Right renal pelvis (tissue), 4 donors: ENCODE data around the gene SH3RF2. TPM values are rescaled to one million over a fixed set of nuclear protein-coding genes. Genes with fewer than 3 reads are reported as not detected.
"Not testable (repeated sequence)": the region's sequence is repeated elsewhere in the genome, so short reads cannot be mapped to it uniquely, and the experiment has no call there.

ENCODE experiments used
- DNase-seq, 4 donors: peaks; one replicate each; pipeline ENCODE4 v3.0.0-alpha.2; 2013; ENCODE audit warnings: low read depth in 4 of 4, low spot score in 3 of 4, missing footprints in 1 of 4
- polyA plus RNA-seq, 4 donors: library from polyadenylated mRNA; unstranded; fragments of 120-200 nt; gene quantifications; one replicate each; pipeline ENCODE4 v1.2.1, GENCODE V29; 2013; ENCODE audit not compliant: insufficient read length in 4 of 4

The SH3RF2 gene
- polyA plus RNA-seq, 4 donors = 4.7 to 6.0 (median 5.0) TPM

DNA sequence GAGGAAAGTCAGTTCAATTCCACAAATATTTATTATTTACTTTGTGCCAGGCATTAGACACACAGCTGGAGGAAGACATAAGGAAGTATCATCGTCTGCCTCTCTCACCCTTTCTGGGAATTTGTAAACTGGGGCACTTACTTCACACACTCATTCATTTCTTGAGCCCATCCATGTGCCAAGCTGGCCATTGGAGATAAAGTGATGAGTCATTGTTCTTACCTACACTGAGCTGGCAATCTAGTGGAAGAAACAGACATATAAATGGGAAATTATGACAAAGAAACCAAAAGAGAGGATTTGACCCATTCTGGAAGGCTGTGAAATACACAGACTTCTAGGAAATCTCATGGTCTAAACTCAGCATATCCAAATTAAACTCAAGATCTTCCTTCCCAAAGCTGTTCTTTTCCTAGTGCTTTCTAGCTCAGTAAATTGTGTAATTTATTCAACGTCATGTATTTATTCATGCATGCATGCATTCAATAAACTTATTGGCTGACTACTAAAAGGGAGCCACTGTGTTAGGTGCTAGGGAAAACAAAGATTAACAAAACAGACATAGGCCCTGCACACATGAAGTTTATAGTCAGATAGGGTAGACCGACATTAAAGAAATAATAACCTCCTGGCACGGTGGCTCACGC lies 65.3 kb downstream of the SH3RF2 start:
- DNase-seq = no peak

DNA sequence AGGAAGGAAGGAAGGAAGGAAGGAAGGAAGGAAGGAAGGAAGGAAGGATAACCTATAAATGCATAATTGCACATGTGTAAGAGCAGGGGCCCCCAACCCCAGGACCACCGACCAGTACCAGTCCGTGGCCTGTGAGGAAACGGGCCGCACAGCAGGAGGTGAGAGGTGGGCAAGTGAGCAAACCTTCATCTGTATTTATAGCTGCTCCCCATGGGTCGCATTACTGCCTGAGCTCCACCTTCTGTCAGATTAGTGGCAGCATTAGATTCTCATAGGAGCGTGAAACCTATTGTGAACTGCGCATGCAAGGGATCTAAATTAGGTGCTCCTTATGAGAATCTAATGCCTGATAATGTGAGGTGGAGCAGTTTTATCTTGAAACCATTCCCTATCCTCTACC lies 66.1 kb downstream of the SH3RF2 start:
- DNase-seq = no peak

DNA sequence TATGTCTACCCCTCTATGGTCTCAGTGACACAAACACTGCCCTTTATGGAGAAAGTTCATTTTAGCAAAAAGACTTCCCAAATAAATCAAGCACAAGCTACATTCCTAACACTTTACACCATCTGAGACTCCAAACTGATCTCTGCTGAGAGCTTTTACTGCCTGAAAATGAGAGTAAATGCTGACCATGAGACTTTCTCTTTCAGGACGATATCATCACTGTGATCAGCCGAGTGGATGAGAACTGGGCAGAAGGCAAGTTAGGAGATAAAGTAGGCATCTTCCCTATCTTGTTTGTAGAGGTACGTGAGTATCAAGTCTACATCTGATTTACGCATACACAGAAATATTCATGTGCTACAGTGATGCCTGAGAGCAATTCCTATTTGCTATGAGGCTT lies 67.5 kb downstream of the SH3RF2 start:
- no peak for DNase-seq

DNA sequence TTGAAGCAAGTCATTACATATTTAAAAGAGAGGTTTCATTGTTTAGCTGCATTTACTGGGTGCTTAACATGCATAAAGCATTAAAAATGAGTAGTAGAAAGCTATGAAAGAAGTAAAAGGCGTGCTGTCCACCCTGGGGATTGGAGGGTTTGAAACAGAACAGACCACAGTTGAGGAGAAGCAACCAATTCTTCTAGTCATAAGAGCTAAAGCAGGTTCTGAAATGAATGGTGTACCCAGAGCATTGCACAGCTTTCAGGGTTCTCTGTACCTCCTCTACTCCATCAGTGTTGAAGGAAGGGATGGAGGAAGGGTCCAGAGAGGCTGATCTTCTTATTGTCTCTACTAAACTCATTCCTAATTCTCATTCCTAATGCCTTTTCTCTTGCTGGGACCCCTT lies 68.9 kb downstream of the SH3RF2 start:
- no peak for DNase-seq

DNA sequence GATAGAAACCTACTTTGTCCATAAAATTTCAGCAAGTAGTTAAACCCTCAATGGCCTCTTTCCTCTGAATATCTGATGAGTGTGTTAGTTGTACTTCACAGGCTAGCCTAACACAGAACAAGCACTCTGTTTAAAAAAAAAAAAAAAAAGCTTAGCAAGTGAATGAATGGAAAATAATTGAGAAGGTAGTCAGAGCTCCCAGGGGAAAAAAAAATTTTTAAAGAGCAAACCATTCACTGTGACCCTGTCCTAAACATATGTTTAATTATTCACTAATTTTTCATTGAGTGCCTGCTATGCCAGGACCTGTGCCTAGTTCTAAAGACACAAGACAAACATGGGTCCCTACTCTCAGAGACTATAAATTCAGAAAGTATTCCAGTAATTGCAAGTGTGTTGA lies 69.3 kb downstream of the SH3RF2 start:
- no peak for DNase-seq

DNA sequence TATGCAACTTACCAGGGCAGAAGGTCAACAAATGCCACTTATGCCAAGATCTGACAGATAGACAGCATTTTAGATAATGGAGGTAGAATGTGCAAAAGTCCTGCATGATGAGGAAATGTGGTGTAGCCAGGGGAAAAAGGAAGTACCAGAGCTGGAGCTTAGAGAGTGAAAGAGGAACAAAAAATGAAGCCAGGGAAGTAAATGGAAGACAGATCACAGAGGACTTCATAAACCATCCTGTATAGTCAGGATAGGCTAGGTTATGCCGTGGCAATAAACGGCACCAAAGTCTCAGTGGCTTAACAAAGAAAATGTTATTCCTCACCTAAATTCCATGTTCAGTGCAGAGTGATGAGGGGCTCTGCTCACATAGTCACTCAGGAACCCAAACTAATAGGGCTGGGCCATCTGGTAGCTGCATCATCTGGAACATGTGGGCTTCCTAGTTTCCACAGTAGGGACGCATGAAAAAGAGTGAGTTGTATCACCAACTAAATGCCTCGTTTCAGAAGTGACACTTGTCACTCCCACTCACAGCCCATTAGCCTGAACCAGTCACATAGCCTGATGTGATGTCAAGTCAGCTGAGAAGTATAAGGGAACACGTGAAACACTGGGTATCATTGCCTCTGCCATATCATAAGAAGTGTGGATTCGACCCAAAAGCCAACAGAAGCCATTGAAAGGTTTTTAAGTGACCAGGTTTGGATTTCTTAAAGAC lies 70.3 kb downstream of the SH3RF2 start:
- DNase-seq = no peak

DNA sequence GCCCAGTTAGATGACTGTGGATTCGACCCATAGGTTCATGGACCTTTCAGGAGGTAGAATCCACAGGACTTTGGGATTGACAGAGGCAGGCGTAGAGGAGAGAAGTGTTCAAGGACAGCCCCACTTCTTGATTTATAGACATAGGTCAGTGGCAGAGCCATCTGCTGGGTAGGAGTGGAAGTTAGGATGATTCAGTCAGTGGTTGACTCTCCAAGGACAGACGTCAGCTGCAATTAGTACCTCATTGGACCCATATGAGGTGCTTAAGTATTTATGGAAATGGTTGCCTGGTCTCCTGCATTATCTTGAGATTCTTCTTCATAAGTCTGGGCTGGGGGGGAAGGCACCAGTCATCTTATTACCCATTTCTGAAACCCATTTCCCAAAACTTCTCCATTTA lies 70.9 kb downstream of the SH3RF2 start:
- DNase-seq = no peak

DNA sequence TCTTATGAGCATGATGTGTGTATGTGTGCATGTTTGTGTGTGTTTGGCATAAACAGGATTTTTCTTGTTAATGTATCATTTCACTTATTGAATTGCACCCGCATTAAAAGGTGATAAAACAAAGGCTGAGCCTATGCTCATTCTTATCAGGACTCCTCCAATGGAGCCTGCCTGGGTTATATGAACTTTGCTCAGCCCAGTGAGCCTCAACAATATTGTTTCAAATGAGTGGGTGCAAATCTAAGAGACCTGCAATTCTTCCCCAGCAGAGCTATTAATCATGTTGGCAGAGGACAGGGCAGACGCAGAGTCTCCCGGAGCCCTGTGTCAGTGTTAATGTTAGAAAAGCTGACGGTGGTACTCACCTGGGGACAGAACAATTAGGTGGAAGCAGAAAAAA lies 71.6 kb downstream of the SH3RF2 start:
- no peak for DNase-seq

DNA sequence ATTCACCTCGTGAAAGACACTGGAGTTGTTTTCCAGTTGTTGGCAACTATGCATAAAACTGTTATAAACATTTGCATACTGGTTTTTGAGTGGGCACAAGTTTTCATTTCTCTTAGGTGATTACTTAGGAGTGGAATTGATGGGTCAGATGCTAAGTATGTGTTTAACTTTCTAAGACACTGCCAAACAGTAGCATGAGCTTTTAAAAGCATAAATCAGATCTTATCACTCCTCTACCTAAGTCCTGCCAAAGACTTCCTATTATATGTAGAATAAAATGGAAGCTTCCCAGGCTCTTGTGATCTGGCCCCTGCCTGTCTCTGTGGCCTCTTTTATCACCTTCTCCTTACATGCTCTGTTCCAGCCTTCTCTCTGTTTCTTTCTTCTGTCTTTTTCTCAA lies 72.6 kb downstream of the SH3RF2 start:
- no peak for DNase-seq

DNA sequence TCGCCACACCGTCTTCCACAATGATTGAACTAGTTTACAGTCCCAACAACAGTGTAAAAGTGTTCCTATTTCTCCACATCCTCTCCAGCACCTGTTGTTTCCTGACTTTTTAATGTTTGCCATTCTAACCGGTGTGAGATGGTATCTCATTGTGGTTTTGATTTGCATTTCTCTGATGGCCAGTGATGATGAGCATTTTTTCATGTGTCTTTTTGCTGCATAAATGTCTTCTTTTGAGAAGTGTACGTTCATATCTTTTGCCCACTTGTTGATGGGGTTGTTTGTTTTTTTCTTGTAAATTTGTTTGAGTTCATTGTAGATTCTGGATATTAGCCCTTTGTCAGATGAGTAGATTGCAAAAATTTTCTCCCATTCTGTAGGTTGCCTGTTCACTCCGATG lies 74.1 kb downstream of the SH3RF2 start:
- DNase-seq = not testable (repeated sequence)

DNA sequence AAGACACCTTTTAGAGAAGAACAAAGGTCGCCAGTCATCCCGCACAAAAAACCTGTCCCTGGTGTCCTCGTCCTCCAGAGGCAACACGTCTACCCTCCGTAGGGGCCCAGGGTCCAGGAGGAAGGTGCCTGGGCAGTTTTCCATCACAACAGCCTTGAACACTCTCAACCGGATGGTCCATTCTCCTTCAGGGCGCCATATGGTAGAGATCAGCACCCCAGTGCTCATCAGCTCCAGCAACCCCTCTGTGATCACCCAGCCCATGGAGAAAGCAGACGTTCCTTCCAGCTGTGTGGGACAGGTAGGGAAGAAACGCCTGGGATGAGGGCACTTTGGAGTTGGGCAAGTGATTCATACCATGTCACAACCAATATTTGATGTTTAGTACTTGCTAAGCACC lies 77.4 kb downstream of the SH3RF2 start:
- no peak for DNase-seq

DNA sequence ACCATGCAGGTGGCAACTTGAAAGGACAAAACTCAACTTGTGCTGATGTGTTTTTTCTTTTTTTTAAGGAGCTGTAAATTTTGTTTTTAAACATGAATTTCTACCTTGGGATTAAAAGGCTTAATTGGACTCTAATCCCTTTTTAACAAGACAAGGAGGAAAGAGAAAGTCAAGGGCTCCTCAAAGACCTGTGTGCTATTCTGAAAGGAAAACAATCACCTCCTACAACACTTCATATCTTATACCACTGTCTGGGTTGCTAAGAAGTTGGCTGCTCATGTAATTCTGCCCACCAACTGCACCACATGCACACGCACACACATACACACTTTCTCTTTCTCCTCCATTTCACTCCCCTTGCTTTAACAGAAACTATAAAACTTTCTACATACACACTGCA lies 78.6 kb downstream of the SH3RF2 start:
- no peak for DNase-seq

DNA sequence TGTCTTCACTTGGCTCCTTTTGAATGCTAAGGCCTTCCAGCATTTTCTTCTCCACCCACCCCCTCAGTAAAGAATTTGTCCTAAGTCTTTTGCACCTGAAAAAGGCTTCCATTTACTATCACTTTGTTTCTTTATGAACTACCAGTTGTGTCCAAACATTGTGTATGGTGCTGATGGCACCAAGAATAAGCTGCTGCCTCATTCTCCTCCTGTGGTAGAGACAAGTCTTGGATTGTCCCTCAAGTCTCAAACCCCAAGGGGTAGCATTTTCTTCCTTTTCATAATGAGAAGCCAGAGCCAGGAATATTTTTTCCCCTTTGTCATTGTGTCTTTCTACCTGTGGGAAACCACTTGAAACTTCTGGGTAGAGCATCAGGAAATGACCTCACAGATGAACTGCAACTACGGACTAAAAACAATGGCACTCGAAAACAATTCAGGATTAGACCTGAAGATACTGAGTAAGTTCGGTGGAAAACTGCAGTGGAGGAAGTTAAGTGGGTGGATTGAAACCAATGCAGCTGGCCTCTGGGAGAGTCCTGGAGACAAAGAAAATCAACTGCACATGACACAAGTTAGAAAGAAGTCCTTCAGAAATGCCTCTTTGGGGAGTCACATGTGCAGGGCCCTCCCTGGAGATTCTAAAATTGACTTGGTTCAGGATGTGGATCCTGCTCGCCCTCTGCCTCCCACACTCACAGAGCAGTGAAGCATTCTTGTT lies 80.5 kb downstream of the SH3RF2 start:
- DNase-seq = no peak

DNA sequence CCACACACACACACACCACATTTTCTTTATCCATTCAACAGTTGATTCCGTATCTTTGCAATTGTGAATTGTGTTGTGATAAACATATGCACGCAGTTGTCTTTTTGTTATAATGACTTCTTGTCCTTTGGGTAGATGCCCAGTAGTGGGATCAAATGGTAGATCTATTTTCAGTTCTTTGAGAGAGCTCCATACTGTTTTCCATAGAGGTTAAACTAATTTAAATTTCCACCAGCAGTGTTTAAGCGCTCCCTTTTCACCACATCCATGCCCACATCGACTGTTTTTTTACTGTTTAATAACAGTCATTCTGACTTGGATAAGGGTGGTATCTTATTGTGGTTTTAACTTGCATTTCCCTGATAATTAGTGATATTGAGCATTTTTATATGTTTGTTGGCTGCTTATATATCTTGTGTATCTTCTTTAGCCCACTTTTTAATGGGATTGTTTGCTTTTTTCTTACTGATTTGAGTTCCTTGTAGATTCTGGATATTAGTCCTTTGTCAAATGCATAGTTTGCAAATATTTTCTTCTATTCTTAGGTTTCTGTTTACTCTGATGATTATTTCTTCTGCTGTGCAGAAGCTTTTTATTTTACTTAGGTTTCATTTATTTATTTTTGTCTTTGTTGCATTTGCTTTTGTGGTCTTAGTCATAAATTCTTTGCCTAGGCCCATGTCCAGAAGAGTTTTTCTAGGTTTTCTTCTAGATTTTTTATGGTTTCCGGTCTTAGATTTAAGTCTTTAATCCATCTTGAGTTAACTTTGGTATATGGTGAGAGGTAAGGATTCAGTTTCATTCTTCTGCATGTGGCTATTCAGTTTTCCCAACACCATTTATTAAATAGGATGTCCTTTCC lies 82.4 kb downstream of the SH3RF2 start:
- DNase-seq = no peak

DNA sequence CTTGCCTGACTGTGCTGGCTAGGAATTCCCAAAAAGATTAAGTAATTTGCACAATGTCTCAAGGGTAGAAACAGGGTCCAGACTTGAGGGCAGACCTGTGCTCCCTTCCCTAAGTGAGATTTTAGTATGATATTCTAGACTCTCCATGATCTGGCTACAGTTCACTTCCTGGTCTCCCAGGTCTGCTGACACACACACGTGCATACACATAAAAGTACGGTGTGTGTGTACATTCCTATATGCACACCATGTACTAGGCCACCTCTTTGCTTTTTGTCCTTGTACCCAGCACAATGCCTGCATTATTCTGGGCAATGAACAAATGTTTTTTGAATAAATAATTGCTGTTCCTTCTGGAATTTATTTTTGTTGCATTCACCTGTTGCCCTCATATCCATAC lies 83.7 kb downstream of the SH3RF2 start:
- DNase-seq = no peak

DNA sequence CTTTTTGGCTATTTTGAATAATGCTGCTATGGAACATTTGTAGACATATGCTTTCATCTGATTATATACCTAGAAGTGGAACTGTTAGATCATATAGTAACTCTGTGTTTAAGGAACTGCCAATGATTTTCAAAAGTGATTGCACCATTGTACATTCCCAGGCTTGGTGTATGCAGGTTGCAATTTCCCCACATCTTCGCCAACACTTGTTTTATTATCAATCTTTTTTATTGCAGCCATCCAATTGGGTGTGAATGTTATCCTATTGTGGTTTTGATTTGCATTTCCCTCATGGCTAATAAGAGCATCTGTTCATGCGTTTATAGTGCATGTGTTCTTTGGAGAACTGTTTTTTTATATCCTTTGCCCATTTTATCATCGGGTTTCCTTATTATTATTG lies 87.7 kb downstream of the SH3RF2 start:
- DNase-seq = no peak

DNA sequence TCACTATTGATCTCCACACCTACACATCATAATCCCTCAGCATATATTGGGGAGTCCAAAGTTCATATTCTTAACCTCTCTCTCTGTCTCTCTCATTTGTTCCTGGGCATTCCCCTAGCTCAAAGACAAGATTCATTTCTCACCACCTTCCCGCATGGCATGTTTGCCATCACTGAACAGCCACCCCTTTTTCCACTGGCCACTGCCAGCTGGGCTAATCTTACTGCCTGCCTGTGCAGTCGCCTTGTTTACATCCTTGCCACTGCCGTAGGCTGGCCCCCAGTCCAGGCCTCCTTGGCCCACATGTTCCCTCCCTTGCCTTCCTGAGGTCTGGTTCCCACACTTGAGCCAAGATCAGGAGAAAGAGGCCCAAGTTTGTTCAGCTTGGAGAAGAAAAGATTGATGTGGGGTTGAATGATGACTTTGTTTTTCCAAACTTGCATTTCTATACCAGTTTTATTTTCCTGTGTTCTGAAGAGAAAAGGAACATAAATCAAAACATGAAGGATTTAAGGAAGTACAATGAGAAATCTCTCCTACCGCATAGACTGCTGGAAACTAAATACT lies 88.8 kb downstream of the SH3RF2 start:
- DNase-seq = no peak

DNA sequence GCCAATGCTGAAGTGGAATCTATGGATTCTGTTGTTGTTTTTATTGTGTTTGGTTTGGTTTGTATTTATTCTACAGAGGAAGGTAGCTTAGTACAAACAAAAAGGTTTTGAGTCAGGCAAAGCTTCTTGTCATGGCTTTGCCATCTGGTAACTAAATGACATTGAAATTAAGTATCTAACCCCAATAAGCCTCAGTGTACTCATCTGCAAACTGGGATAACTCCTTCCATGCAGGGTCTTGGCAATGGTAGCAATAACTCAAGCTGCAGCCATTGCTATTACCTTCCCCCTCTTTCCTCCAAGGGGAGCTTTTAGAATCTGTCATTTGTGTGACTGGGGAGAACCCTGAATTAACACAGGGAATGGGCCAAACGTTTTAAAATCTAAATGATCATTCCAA lies 89.3 kb downstream of the SH3RF2 start:
- DNase-seq = no peak

DNA sequence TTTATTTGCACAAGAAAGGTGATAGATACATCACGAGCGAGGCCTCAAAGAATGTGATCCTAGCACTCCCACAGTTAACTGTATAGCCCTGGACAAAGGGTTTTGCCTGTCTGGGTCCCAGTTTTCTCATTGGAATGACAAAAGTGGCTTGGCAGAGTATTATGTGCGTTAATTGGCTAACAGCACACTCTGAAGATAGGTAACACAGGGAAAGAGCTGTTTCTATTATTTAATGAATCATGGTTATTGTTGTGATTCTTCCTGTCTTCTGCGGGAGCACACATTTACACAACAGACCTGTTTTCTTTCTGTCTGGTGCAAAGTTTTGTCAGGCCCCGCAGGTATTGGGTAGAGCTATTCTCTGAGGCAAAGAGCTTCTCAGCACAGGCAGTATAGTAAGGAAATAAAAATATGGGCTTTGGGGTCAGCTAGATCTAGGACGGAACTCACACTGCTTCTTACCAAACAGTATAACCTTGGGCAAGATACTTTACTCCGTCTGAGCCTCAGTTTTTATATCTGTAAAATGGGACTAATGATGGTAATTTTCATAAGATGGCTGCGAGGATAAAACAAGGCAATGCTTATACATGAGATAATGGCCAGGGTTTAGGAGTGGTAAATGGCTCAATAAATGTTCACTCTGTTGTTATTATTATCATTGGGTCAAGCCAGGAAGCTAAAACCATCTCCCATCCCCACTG lies 90.1 kb downstream of the SH3RF2 start:
- DNase-seq = no peak

DNA sequence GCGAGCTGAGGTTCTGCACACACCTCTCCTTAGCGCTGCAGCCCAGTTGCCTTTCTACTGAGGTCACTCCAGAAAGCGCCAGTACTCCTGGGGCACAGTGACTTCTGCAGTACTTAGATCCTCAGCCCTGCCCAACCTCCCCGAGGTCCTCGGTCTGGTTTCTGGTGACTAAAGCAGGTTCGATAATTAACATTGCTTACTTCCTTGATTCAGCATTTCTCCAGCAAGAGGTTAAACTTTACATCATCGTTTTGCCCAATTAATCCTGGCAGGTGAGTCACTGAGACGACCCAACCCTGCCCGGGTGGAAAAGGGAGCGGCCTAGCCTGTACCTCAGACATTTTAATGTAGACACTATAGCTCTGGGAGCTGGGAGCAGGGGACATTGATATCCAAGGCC lies 91.4 kb downstream of the SH3RF2 start:
- DNase-seq = peak in 3 of 4 donors; percentile 20 to 39 (median 30)
